IPS DF 6.9 (cell line): Measurements from ENCODE around the gene JOSD2.

Source experiments
- DNase-seq: peaks from one replicate; pipeline ENCODE4 v3.0.0-alpha.2; 2013; ENCODE audit warnings: low read depth, low spot score
- H3K27ac ChIP-seq: one replicate; pipeline ENCODE4 v1.5.1; 2013; ENCODE audit warnings: low read length, control low read depth
- H3K27me3 ChIP-seq: 2 replicates; pipeline ENCODE4 v1.6.1; 2013; ENCODE audit warnings: mild to moderate bottlenecking, low read length; ENCODE audit not compliant: control insufficient read depth, insufficient read depth
- H3K36me3 ChIP-seq: 2 replicates; pipeline ENCODE4 v1.6.1; 2013; ENCODE audit warnings: low read length; ENCODE audit not compliant: control insufficient read depth, insufficient read depth
- H3K4me1 ChIP-seq: 2 replicates; pipeline ENCODE4 v1.6.1; 2013; ENCODE audit warnings: low read length; ENCODE audit not compliant: control insufficient read depth, insufficient read depth
- H3K4me3 ChIP-seq: 2 replicates; pipeline ENCODE4 v1.5.1; 2013; ENCODE audit warnings: mild to moderate bottlenecking, low read length
- H3K9me3 ChIP-seq: 2 replicates; pipeline ENCODE4 v1.6.1; 2013; ENCODE audit warnings: low read length, inconsistent platforms; ENCODE audit not compliant: control insufficient read depth, insufficient read depth
- WGBS: extraction: QIAGEN DNeasy Blood & Tissue Kit; methylation state at CpG from one replicate; pipeline ENCODE4 v1.1.7; 2013; ENCODE audit warnings: mixed read lengths, missing lambda C conversion rate; ENCODE audit not compliant: insufficient read length, insufficient coverage; 5-methylcytosine and 5-hydroxymethylcytosine counted together

JOSD2 gene

DNA sequence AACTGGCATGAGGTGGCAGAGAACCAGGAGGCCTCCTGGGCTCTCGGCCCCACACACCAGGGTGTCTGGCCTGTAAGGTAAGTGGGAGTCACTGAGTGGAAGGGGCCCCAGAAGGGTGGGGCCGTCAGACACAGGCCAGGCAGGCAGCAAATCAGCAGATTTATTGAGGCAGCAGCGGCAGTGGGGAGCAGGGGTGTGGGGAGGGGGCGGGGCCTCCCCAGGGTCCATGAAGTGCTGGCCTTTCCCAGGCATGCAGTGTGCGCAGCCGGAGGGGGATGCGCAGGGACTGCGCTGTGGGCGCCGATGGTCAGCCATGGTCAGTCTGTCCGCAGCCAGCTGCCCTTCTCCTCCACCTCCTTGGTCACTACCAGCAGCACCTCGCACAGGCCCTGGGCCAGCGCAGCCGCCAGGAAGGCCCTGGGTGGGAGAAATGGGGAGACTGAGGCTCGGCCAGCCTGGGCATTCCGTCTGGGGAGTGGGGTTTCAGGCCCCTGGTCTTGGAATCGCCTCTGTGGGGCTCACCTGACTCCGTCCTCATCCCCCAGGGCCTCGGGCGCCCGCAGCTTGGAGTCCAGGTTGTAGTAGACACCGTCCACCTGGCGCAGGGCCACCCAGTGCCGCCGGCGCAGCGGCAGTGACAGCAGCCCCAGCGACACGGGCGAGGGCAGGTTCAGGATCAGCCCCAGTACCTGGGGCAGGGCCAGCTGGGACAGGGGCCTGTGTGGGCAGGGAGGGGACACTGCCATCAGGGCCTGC, 5.0 kb downstream of the JOSD2 start:
- H3K27ac ChIP-seq, result no peak overlapping the region
- no CpG with 5 or more reads among the region's 30 CpGs for WGBS
- H3K4me3 ChIP-seq, result no peak overlapping the region; the same call in 1 of the 2 replicates
- H3K36me3 ChIP-seq, result no peaks in the 10 kb centered on the region
- H3K4me1 ChIP-seq, result no peaks in the 10 kb centered on the region
- no peak for DNase-seq
- no peaks in the 10 kb centered on the region for H3K9me3 ChIP-seq
- no peaks in the 10 kb centered on the region for H3K27me3 ChIP-seq

DNA sequence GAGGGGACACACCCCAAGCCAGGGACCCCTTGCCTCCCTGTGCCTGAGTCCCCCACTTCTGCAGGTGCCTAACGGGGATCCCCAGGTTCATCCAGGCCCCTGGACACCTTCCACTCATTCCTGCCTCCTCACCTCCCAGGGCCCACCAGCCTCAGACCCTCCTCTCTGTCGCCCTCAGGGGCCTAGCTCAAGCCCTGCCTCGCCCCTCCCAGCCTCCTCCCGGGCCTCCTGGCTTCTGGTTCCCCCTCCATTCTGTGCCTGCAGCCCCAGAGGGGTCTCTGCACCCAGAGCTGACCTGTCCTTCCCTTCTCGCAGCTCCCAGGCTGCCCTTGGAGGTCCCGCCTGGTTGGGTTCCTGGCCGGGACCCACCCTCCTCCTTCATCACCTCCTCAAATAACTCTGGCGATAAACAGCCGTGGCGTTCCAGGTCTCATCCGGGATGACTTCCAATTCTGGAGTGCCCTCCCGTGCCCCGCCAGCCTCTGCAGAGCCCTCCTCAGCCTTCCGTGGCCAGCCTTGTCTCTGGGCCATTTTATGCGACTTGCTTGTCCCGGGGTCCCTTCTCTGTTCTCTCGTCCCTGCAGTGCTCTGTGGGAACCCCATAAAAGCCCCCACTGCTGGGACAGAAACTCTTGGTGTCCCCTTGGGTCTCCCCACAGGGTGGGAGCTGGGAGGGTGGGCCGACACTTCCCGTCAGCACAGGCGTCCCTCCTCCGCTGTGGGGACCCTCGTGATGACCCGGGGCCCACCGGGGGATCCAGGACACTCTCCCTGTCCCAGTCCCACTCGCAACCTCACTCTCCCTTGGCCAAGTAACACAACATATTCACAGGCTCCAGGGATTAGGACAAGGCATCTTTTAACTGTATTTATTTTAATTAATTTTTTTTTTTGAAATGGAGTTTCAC, 9.2 kb downstream of the JOSD2 start:
- no peaks in the 10 kb centered on the region; the same call in 1 of the 2 replicates for H3K27me3 ChIP-seq
- no peak overlapping the region for H3K27ac ChIP-seq
- H3K9me3 ChIP-seq, result no peaks in the 10 kb centered on the region; the same call in 1 of the 2 replicates
- H3K36me3 ChIP-seq, result no peaks in the 10 kb centered on the region
- no peak for DNase-seq
- WGBS, result no CpG with 5 or more reads among the region's 25 CpGs
- no peak overlapping the region for H3K4me3 ChIP-seq
- peaks cover 4% of the 10 kb centered on the region; the same call in 1 of the 2 replicates for H3K4me1 ChIP-seq

GRCh38 chr19:50501186-50501567, 9.8 kb downstream of the JOSD2 start:
- WGBS, result no CpG with 5 or more reads among the region's 12 CpGs
- no peak for DNase-seq
- Histone ChIP-seq H3K36me3 (no peaks in the 10 kb centered on the region), H3K27me3 (no peaks in the 10 kb centered on the region; the same call in 1 of the 2 replicates), H3K27ac (no peak overlapping the region), H3K4me1 (peaks cover 4% of the 10 kb centered on the region; the same call in 1 of the 2 replicates), H3K9me3 (no peaks in the 10 kb centered on the region; the same call in 1 of the 2 replicates), H3K4me3 (no peak overlapping the region)

DNA sequence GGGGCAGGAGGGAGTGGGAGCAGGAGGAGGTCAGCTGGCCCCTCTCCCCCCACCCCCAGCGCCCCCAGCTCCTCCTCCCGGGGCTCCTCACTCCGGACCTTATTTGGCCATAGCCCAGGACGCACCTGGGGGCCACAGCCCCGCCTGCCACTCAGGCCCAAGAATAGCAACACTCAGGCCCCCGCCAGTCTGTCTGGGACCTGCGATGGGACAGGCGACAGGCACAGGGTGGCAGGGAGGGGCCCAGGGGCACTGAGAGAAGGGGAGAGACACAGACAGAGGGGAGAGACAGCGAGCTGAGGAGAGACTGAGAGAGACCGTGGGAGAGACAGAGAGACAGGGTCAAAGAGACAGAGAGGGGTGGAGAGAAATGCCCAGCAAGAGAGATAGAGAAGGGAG, 10.2 kb downstream of the JOSD2 start:
- H3K4me1 ChIP-seq, result peaks cover 4% of the 10 kb centered on the region; the same call in 1 of the 2 replicates
- no peak overlapping the region for H3K4me3 ChIP-seq
- no peak overlapping the region for H3K27ac ChIP-seq
- no peaks in the 10 kb centered on the region; the same call in 1 of the 2 replicates for H3K9me3 ChIP-seq
- H3K36me3 ChIP-seq, result no peaks in the 10 kb centered on the region
- no peak for DNase-seq
- no peaks in the 10 kb centered on the region; the same call in 1 of the 2 replicates for H3K27me3 ChIP-seq
- no CpG with 5 or more reads among the region's 10 CpGs for WGBS

- H3K4me3 ChIP-seq, result no peak overlapping the region
- DNase-seq, result no peak
- peaks cover 4% of the 10 kb centered on the region; the same call in 1 of the 2 replicates for H3K4me1 ChIP-seq
- no peaks in the 10 kb centered on the region for H3K36me3 ChIP-seq
- H3K27ac ChIP-seq, result no peak overlapping the region
- H3K9me3 ChIP-seq, result no peaks in the 10 kb centered on the region; the same call in 1 of the 2 replicates
- no peaks in the 10 kb centered on the region; the same call in 1 of the 2 replicates for H3K27me3 ChIP-seq
- whole genome bisulfite sequencing, result no CpG with 5 or more reads among the region's 27 CpGs
Observed at GRCh38 chr19:50500060-50500752, 10.8 kb downstream of the JOSD2 start.

GRCh38 chr19:50498219-50499056, 12.6 kb downstream of the JOSD2 start:
- H3K36me3 ChIP-seq, result no peaks in the 10 kb centered on the region
- H3K9me3 ChIP-seq, result peaks cover 3% of the 10 kb centered on the region
- H3K27ac ChIP-seq, result no peak overlapping the region
- no peaks in the 10 kb centered on the region; the same call in 1 of the 2 replicates for H3K27me3 ChIP-seq
- DNase-seq, result no peak
- 100% methylated on average over 2 of the region's 11 CpGs for whole genome bisulfite sequencing
- H3K4me3 ChIP-seq, result no peak overlapping the region
- H3K4me1 ChIP-seq, result peaks cover 4% of the 10 kb centered on the region; the same call in 1 of the 2 replicates

DNA sequence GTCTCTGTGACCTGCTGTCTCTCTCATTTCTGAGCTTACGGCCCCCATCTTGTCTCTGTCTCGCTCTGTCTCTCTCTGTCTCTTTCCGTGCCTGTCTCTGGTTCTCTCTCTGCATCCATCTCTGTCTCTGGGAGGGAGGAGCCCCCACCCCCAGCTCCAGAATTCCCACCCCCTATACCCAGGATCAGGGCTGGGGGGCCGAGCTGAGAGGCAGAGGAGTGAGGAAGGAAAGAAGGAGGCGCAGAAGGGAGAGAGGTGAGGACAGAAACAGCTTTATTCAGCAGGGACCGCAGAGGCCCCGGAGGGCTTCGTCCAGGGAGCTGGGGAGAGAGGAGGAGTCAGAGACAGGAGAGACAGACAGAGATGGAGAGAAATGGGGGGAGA, 14.0 kb downstream of the JOSD2 start:
- no peak overlapping the region for H3K4me3 ChIP-seq
- no peaks in the 10 kb centered on the region for H3K36me3 ChIP-seq
- no peak overlapping the region for H3K27ac ChIP-seq
- peaks cover 4% of the 10 kb centered on the region; the same call in 1 of the 2 replicates for H3K4me1 ChIP-seq
- no CpG with 5 or more reads among the region's 8 CpGs for WGBS
- H3K9me3 ChIP-seq, result peaks cover 5% of the 10 kb centered on the region
- H3K27me3 ChIP-seq, result no peaks in the 10 kb centered on the region; the same call in 1 of the 2 replicates
- no peak for DNase-seq

DNA sequence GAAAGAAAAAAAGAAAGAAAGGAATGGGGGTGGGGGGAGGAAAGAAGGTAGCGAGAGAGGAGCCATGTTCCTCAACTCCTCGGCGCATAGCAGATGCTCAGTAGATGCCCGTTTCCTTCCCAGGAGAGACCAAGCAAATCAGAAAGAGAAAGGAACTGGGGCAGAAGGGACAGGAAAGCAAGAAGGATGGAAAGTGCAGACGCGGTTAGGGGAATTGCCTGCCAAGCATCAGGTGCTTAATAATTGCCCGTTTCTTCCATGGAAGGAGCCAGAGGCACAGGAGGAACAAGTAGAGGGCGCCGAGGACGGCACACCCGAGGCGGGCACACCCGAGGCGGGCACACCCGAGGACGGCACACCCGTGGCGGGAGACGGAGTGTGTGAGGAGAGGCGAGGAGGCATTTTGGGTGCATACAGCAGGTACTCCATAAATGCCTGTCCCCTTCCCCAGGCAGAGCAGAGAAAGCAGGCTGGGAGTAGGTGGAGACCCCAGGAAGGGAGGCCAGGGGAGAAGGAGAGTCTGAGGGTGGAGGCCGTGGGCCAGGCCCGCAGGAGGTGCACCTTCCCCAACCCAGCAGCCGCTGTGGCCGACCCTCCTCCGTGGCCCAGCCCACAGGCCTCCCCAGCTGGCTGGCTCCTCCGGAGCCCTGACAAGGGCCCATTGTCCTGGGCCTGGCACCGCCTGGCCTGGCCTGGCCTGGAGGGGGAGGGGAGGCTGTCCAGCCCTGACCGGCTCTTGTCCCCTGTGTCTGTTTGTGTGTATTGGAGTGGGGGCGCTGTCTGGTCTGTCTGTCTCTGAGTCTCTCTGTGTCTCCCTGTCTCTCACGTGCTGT, 14.6 kb downstream of the JOSD2 start:
- no peaks in the 10 kb centered on the region for H3K36me3 ChIP-seq
- H3K9me3 ChIP-seq, result peaks cover 5% of the 10 kb centered on the region
- peaks cover 4% of the 10 kb centered on the region; the same call in 1 of the 2 replicates for H3K4me1 ChIP-seq
- no CpG with 5 or more reads among the region's 30 CpGs for WGBS
- no peak for DNase-seq
- no peak overlapping the region for H3K4me3 ChIP-seq
- no peaks in the 10 kb centered on the region; the same call in 1 of the 2 replicates for H3K27me3 ChIP-seq
- no peak overlapping the region for H3K27ac ChIP-seq

GRCh38 chr19:50495020-50495531, 15.9 kb downstream of the JOSD2 start:
- Histone ChIP-seq H3K27ac (no peak overlapping the region), H3K4me1 (no peaks in the 10 kb centered on the region; the same call in 1 of the 2 replicates), H3K4me3 (no peak overlapping the region), H3K9me3 (peaks cover 5% of the 10 kb centered on the region), H3K27me3 (no peaks in the 10 kb centered on the region; the same call in 1 of the 2 replicates), H3K36me3 (no peaks in the 10 kb centered on the region)
- no CpG with 5 or more reads among the region's 5 CpGs for WGBS
- no peak for DNase-seq
